ENCODE results near the gene LIMS1. TPM values are rescaled to one million over a fixed set of nuclear protein-coding genes. Genes with fewer than 3 reads are reported as not detected.
A peak's percentile ranks its signal among the peaks of the same experiment; 100 is the strongest.
"Not testable (repeated sequence)": the region's sequence is repeated elsewhere in the genome, so short reads cannot be mapped to it uniquely, and the experiment has no call there.

LIMS1 gene
- 100 to 1,000 TPM; 171 to 199 TPM for total RNA-seq

GRCh38 chr2:108533832-108534583 is at the start of gene LIMS1:
Gene LIMS1 (plus strand): TSS chr2:108534470. CDS start chr2:108534563, 93 bp downstream.
- peak; percentile 79 for DNase-seq (ENCODE audit: low spot score)
- ATAC-seq (ENCODE audit: insufficient number of reproducible peaks, low FRiP score, low read depth): peak; percentile 93
- Histone ChIP-seq H3K4me3 (peak within 1 kb of the TSS; percentile 70), H3K4me1 (ENCODE audit: control insufficient read depth in 1 of 2, low read depth in 2 of 2) (peaks cover 6 to 26% of the 10 kb centered on the region in 2 donors), H3K27me3 (replicated peaks; ENCODE audit: insufficient read depth) (no peaks in the 10 kb centered on the region), H3K27ac (peak within 1 kb of the TSS; percentile 76 to 91), H3K9me3 (no peaks in the 10 kb centered on the region), H3K36me3 (no peaks in the 10 kb centered on the region)
- TF ChIP-seq CTCF (IDR thresholded peaks at IDR 0.05): no peak

- Histone ChIP-seq H3K36me3 (peaks cover 31% of the 10 kb centered on the region), H3K9me3 (no peaks in the 10 kb centered on the region), H3K27me3 (replicated peaks; ENCODE audit: insufficient read depth) (no peaks in the 10 kb centered on the region), H3K27ac (no peak overlapping the region), H3K4me3 (no peak overlapping the region), H3K4me1 (ENCODE audit: control insufficient read depth in 1 of 2, low read depth in 2 of 2) (no peaks in the 10 kb centered on the region)
- ATAC-seq (ENCODE audit: insufficient number of reproducible peaks, low FRiP score, low read depth) (no peak), DNase-seq (ENCODE audit: low spot score) (no peak)
- no peak for TF ChIP-seq CTCF (IDR thresholded peaks at IDR 0.05)
Measured at GRCh38 chr2:108485253-108485652, 49.0 kb upstream of the LIMS1 start.

- Histone ChIP-seq H3K4me1 (ENCODE audit: control insufficient read depth in 1 of 2, low read depth in 2 of 2) (no peaks in the 10 kb centered on the region), H3K27me3 (replicated peaks; ENCODE audit: insufficient read depth) (no peaks in the 10 kb centered on the region), H3K9me3 (no peaks in the 10 kb centered on the region), H3K4me3 (no peak overlapping the region), H3K36me3 (peaks cover 21% of the 10 kb centered on the region), H3K27ac (no peak overlapping the region)
- no peak for TF ChIP-seq CTCF (IDR thresholded peaks at IDR 0.05)
- ATAC-seq (ENCODE audit: insufficient number of reproducible peaks, low FRiP score, low read depth): no peak
- no peak for DNase-seq (ENCODE audit: low spot score)
Measured at GRCh38 chr2:108490506-108491122, 43.7 kb upstream of the LIMS1 start.

DNA sequence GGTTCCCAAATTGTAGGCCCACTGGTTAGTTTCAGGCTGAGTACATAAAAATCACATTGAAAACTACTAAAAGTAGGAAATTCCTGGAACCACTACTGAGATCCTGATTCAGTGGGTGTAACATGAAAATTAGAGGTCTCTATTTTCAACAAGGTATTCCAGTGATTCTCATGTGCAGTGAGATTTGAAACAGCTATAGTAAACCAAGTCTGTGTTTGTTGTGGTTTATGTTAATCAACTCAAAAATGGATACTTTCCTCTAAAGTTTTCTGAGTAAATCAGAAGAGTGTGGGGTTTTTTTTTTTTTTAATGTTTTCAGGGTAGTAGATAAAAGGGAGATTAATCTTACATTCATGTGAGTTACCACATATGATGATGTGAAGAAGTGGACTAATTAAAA is 42.4 kb upstream of the LIMS1 start:
- Histone ChIP-seq H3K4me1 (ENCODE audit: control insufficient read depth in 1 of 2, low read depth in 2 of 2) (no peaks in the 10 kb centered on the region), H3K27ac (no peak overlapping the region), H3K27me3 (replicated peaks; ENCODE audit: insufficient read depth) (no peaks in the 10 kb centered on the region), H3K9me3 (no peaks in the 10 kb centered on the region), H3K36me3 (peaks cover 21% of the 10 kb centered on the region), H3K4me3 (no peak overlapping the region)
- DNase-seq (ENCODE audit: low spot score): no peak
- no peak for TF ChIP-seq CTCF (IDR thresholded peaks at IDR 0.05)
- ATAC-seq (ENCODE audit: insufficient number of reproducible peaks, low FRiP score, low read depth): no peak

DNA sequence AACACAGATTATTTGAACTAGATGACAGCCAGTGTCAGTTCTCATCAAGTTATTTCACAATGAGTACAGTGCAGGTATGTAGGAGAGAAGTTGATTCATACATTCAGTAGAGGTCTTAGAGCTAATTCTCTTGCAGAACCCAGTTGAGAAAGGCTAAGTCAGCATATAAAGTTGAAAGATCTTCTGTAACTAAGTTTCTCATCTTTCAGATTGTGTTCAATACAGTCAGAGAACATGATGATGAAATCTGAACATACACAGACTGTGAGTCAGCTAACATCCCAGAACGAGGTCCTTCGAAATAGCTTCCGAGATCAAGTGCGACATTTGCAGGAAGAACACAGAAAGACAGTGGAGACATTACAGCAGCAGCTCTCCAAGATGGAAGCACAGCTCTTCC is 41.9 kb upstream of the LIMS1 start:
- Histone ChIP-seq H3K4me3 (no peak overlapping the region), H3K9me3 (no peaks in the 10 kb centered on the region), H3K27me3 (replicated peaks; ENCODE audit: insufficient read depth) (no peaks in the 10 kb centered on the region), H3K36me3 (peaks cover 21% of the 10 kb centered on the region), H3K27ac (no peak overlapping the region), H3K4me1 (ENCODE audit: control insufficient read depth in 1 of 2, low read depth in 2 of 2) (no peaks in the 10 kb centered on the region)
- ATAC-seq (ENCODE audit: insufficient number of reproducible peaks, low FRiP score, low read depth) (no peak), DNase-seq (ENCODE audit: low spot score) (no peak)
- no peak for TF ChIP-seq CTCF (IDR thresholded peaks at IDR 0.05)

- ATAC-seq (ENCODE audit: insufficient number of reproducible peaks, low FRiP score, low read depth); H3K27me3 ChIP-seq (replicated peaks; ENCODE audit: insufficient read depth); H3K4me1 ChIP-seq (ENCODE audit: control insufficient read depth in 1 of 2, low read depth in 2 of 2); H3K4me3 ChIP-seq; H3K9me3 ChIP-seq; DNase-seq (ENCODE audit: low spot score); H3K27ac ChIP-seq: not testable (repeated sequence)
- H3K36me3 ChIP-seq: peaks cover 14% of the 10 kb centered on the region
Measured at GRCh38 chr2:108496167-108496566, 38.1 kb upstream of the LIMS1 start.

DNA sequence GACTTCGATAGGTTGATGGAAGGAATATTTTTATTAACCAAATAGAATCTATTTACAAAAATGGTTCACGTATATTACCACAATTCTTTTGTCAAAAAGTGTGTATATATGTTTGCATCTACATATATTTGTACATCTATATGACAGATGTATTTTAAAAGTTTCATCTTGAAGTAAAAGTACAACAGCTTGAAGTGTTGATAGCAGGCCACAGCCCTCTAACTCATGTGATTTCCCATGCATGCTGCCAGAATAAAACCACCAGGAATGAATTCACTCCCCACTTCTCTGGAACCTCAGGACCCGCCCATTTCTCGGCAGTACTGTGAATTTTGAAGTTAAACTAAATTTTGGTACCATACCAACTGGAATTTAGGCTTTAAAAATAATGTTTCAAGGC is 26.6 kb upstream of the LIMS1 start:
- not testable (repeated sequence) for H3K36me3 ChIP-seq; H3K27me3 ChIP-seq (replicated peaks; ENCODE audit: insufficient read depth); H3K27ac ChIP-seq; H3K9me3 ChIP-seq; DNase-seq (ENCODE audit: low spot score); ATAC-seq (ENCODE audit: insufficient number of reproducible peaks, low FRiP score, low read depth); H3K4me3 ChIP-seq; H3K4me1 ChIP-seq (ENCODE audit: control insufficient read depth in 1 of 2, low read depth in 2 of 2)

DNA sequence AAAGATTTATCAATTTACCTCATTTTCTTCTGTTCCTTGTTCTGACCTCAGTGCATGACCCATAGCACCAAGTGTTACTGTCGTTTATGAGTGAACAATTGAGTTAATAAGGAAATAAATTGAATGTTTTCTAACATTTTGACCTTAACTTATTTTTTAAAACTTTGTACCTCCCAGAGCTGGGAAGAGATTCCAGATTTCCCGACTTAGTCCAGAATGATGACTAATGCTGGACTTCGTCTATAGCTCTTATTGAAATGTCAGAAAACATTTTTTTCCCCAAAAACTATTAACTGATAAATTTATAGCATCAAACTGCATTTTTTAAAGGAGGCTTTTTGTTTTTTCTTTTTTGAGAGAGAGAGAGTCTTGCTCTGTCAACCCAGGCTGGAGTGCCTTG is 21.8 kb upstream of the LIMS1 start:
- not testable (repeated sequence) for DNase-seq (ENCODE audit: low spot score); ATAC-seq (ENCODE audit: insufficient number of reproducible peaks, low FRiP score, low read depth)

More for the DNA sequence above, 21.8 kb upstream of the LIMS1 start:
- not testable (repeated sequence) for H3K36me3 ChIP-seq; H3K27me3 ChIP-seq (replicated peaks; ENCODE audit: insufficient read depth); H3K4me1 ChIP-seq (ENCODE audit: control insufficient read depth in 1 of 2, low read depth in 2 of 2); H3K9me3 ChIP-seq; H3K4me3 ChIP-seq; H3K27ac ChIP-seq
